Measurements from ENCODE around the gene FNDC5.

Gene FNDC5

DNA sequence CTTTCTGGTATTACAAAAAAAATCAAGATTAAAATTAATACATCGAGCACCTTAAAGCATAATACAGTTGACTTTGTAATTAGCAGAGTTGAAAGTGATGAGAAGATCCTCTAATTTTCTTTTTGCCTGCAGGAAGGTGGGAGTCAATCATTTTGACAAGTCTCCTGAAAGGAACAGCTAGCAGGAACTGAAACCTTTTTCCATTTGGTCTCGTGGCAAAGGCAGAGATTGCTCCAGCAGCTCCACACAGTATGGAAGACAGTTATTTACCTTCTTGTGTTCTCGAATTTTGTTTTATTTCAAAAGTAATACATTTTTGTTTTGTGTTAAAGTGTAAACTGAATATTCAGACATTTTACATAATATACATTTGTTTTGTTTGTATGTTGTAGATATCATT lies 45.5 kb downstream of the FNDC5 start:
- no peak for DNase-seq (ENCODE audit: low read depth in 1 of 2, low spot score in 1 of 2)
- in situ Hi-C loops (cut with HindIII; ENCODE audit: low pct_unique_long_range_greater_than_20kb, low sequenced_read_pairs) = no loop called here
- TF ChIP-seq JUND (IDR thresholded peaks at IDR 0.05; ENCODE audit: low read depth) = no peak

DNA sequence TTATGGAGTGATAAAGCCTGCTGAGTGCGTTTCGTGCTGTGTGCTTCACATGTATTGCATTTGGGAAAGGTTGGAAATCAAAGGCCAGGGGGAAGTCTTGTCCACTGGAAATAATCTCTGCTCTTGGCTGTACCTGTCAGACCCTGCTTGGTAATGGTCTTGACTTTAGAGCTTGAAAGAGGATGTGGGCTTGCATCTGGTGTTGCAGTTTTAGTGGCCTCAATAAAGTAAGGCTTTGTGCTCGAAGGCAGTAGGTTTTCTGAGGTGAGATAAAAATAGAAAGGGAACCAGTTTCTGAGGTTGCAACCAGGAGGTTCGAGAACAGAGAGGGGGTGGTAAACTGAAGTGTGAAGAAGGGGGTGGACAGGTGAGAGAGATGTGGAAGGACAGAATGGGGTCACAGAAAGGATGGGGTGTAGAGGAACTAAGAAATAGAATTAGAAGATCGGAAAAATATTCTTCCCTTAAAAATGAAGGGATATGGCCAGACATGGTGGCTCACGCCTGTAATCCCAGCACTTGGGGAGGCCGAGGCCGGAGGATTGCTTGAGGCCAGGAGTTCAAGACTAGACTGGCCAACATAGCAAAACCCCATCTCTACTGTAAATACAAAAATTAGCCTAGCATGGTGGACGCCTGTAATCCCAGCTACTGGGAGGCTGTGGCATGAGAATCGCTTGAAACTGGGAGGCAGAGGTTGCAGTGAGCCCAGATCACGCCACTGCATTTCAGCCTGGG lies 51.7 kb downstream of the FNDC5 start:
- TF ChIP-seq JUND (IDR thresholded peaks at IDR 0.05; ENCODE audit: low read depth) = no peak
- in situ Hi-C loops (cut with HindIII; ENCODE audit: low pct_unique_long_range_greater_than_20kb, low sequenced_read_pairs) = no loop called here
- DNase-seq (ENCODE audit: low read depth in 1 of 2, low spot score in 1 of 2) = no peak

GRCh38 chr1:32817815-32818786 lies 52.6 kb downstream of the FNDC5 start:
- in situ Hi-C loops (cut with HindIII; ENCODE audit: low pct_unique_long_range_greater_than_20kb, low sequenced_read_pairs) = no loop called here
- DNase-seq (ENCODE audit: low read depth in 1 of 2, low spot score in 1 of 2) = peak; percentile 39 to 81
- TF ChIP-seq JUND (IDR thresholded peaks at IDR 0.05; ENCODE audit: low read depth) = no peak

DNA sequence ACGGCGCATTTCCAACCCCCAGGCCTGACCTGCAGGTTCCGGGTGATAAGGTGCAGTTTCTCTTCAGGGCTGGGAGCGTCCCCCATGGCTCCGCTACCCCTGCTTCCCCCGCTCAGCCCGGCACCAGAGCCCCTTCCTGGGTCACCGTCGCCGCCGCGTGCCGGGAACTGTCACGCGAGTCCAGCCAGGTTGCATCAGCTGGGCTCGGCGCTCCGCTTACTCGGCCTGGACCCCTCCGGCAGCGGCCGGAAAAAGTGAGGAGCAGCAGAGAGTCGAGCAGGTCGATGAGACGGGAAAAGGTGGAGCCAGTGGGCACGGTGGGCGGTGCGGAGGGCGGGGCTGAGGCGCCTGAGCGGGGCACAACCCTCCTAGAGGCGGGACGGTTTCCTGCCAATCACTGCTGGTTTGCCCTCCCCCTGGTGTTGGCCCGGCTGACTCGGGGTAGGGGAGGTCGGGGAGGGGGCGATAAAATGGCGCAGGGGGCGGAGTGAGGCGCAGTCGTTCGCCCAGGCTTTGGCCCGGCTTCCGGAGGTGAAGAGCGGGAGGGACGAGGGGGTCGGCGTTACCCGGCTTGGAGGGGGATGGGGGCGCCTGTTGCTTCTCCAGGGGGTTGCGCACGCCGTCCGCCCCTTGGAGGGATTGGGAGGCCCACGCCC lies 53.4 kb downstream of the FNDC5 start, which contains the start of the genes S100PBP and YARS1:
Gene S100PBP, plus strand, starts transcription at position 495 of the 656 bp plus-strand sequence. CDS start 8,447 bp downstream, outside the sequence.
Gene YARS1, minus strand, starts transcription at position 200 of the 656 bp plus-strand sequence. Its CDS starts 114 bp downstream, at position 86.
- in situ Hi-C loops (cut with HindIII; ENCODE audit: low pct_unique_long_range_greater_than_20kb, low sequenced_read_pairs) = no loop called here

GRCh38 chr1:32816676-32817158 lies 54.0 kb downstream of the FNDC5 start:
- in situ Hi-C loops (cut with HindIII; ENCODE audit: low pct_unique_long_range_greater_than_20kb, low sequenced_read_pairs) = no loop called here
- TF ChIP-seq JUND (IDR thresholded peaks at IDR 0.05; ENCODE audit: low read depth) = no peak
- peak; percentile 16 to 18 for DNase-seq (ENCODE audit: low read depth in 1 of 2, low spot score in 1 of 2)

More for the DNA sequence above, 53.4 kb downstream of the FNDC5 start, which contains the start of the genes S100PBP and YARS1:
- peak; percentile 81 to 97 for DNase-seq (ENCODE audit: low read depth in 1 of 2, low spot score in 1 of 2)
- TF ChIP-seq JUND (IDR thresholded peaks at IDR 0.05; ENCODE audit: low read depth) = no peak

DNA sequence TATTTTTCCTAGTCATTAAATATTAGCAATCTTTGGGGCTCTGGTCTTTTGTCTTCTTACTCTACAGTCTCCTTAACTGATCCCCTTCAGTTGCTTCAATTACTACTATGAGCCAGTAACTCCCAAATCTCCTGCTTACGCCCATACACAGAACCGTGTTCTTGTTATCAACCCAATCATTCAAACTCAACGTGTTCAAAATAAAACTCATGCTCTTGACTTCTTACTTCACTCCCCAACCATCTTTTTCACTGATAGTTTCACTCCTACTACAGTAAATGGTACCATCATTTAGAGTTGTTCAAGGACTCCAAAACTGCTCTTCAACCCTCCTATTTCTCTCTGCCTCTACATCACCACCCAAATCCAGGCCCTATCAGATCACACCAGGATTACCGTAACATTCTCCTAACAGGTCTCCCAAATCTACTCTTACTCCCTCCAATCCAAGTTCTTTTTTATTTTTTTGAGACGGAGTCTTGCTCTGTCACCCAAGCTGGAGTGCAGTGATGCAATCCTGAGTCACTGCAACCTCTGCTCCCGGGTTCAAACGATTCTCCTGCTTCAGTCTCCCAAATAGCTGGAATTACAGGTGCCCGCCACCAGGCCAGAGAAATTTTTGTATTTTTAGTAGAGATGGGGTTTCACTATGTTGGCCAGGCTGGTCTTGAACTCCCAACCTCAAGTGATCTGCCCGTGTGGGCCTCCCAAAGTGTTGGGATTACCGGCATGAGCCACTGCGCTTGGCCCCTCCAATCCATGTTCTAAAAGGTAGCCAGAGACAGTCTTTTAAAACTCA lies 56.6 kb downstream of the FNDC5 start:
- TF ChIP-seq JUND (IDR thresholded peaks at IDR 0.05; ENCODE audit: low read depth) = no peak
- in situ Hi-C loops (cut with HindIII; ENCODE audit: low pct_unique_long_range_greater_than_20kb, low sequenced_read_pairs) = no loop called here
- DNase-seq (ENCODE audit: low read depth in 1 of 2, low spot score in 1 of 2) = no peak

All from T47D (cell line).